Heart left ventricle (tissue), 16 donors: ENCODE results near the gene RPL34. TPM values are rescaled to one million over a fixed set of nuclear protein-coding genes. Genes with fewer than 3 reads are reported as not detected.

ENCODE experiments used
- ATAC-seq, 4 donors: fragments of 200-7000 bp; cut with Tn5 transposase; one replicate each; pipeline ENCODE4 v1.9.1; 2020 to 2022; ENCODE audit warnings: moderate library complexity in 4 of 4, mild to moderate bottlenecking in 3 of 4, moderate number of reproducible peaks in 1 of 4
- DNase-seq, 5 donors: peaks; one replicate each; pipeline ENCODE4 v3.0.0-alpha.2; 2020
- H3K27ac ChIP-seq, 12 donors: fragments of 200-600 bp; sonication (generic) in 4 of 12; one replicate each; pipeline versions ENCODE4 v1.5.0 to v1.8.0; 2016 to 2022; ENCODE audit warnings: mild to moderate bottlenecking in 2 of 12
- H3K27me3 ChIP-seq, 9 donors: fragments of 200-600 bp; sonication (generic) in 2 of 9; one replicate each; pipeline versions ENCODE4 v1.5.1 to v1.8.0; 2016 to 2022; ENCODE audit warnings: mild to moderate bottlenecking in 3 of 9
- H3K36me3 ChIP-seq, 9 donors: fragments of 200-600 bp; sonication (generic) in 2 of 9; one replicate each; pipeline versions ENCODE4 v1.5.0 to v1.8.0; 2018 to 2022; ENCODE audit warnings: mild to moderate bottlenecking in 2 of 9
- H3K4me1 ChIP-seq, 12 donors: fragments of 200-600 bp; sonication (generic) in 4 of 12; one replicate each; pipeline versions ENCODE4 v1.5.0 to v1.8.0; 2016 to 2022; ENCODE audit warnings: mild to moderate bottlenecking in 3 of 12
- H3K4me3 ChIP-seq, 12 donors: fragments of 200-600 bp; sonication (generic) in 4 of 12; one replicate each; pipeline versions ENCODE4 v1.5.0 to v1.8.0; 2017 to 2022; ENCODE audit warnings: mild to moderate bottlenecking in 9 of 12, moderate library complexity in 4 of 12
- H3K9me3 ChIP-seq, 12 donors: fragments of 200-600 bp; sonication (generic) in 4 of 12; one replicate each; pipeline versions ENCODE4 v1.5.0 to v1.8.0; 2016 to 2022; ENCODE audit warnings: mild to moderate bottlenecking in 1 of 12
- CTCF ChIP-seq, 12 donors: fragments of 200-600 bp; sonication (generic) in 4 of 12; IDR thresholded peaks; one replicate each; pipeline versions ENCODE4 v1.5.0 to v1.8.0; 2018 to 2022; ENCODE audit warnings: antibody characterized with exemption in 12 of 12, mild to moderate bottlenecking in 5 of 12
- POLR2A ChIP-seq, 2 donors: fragments of 450-650 bp; IDR thresholded peaks; one replicate each; pipeline ENCODE4 v1.6.1; 2017; ENCODE audit warnings: antibody characterized with exemption in 2 of 2, mild to moderate bottlenecking in 2 of 2, moderate library complexity in 2 of 2
- WGBS, 4 donors: extraction: QIAGEN DNeasy Blood & Tissue Kit in 2 of 4; methylation state at CpG; one replicate each; pipeline versions ENCODE4 v1.1.5 to v1.1.7; 2013 to 2018; 5-methylcytosine and 5-hydroxymethylcytosine counted together
- intact Hi-C, 10 donors: fragments of 100-400 bp; cut with DNase I; formaldehyde crosslinking; loops; one replicate each; pipeline versions ENCODE4 v1.11.1 to v1.14.2; 2022
- polyA plus RNA-seq, 2 donors: library from polyadenylated mRNA; stranded (reverse); fragments of 200-250 nt; gene quantifications; one replicate each; pipeline ENCODE4 v1.2.3, GENCODE V29; 2013
- total RNA-seq, 9 donors: library from RNA; depleted of rRNA in 2 of 9; stranded (reverse); fragments of >200 nt in 2 of 9; fragmentation: NEBNext Ultra II Directional in 3 of 9; extraction: Animal tissue kit (Norgen Biotek cat#: 25700) in 3 of 9; gene quantifications; one replicate each; pipeline versions ENCODE4 v1.1.0 to v1.2.4, GENCODE V29; 2016 to 2023
- donor health status: ischemic (EF 13 %, LVEDD 7.1; RV severe dilation, severe dysfunction).
- donor health status: healthy with polysubstance abuse.
- donor health status: DM: no; HTN: yes; CAD: no.
- donor health status: DM: no; HTN: no; CAD: no.
- donor health status: ischemic (EF 25% LVEDD 6.9; RV normal size, moderate dysfunction).
- donor health status: ischemic (EF 25% LVEDD 5.7; RV mildly dilated, moderate dysfunction).
- donor health status: healthy.
- donor health status: DM: yes; HTN: yes; CAD: no.
- donor health status: ischemic (EF 35%, LVEDD 5.7; RV mildly dilated, moderate dysfunction).
- donor health status: nonischemic (EF 11% LVEDD 7.7; RV severe dilation, severe dysfunction).
- donor health status: DM: yes; HTN: yes; CAD: no.
- donor health status: PGD.
- donor health status: ischemic (EF 29% LVEDD 5.4; RV normal size, mild dysfunction).
- donor health status: nonischemic (EF 23%, LVEDD 6.1; RV moderate dilation, normal function).

RPL34 gene
- total and polyA plus RNA-seq, 11 donors: 334 to 2,969 (median 759) TPM

- intact Hi-C loops: loop anchor here in 1 of 10 donors (5.0 kb wide), 1 partner anchor 1194 kb away; the partner anchor contains the start of gene GAR1
- H3K36me3 ChIP-seq: peaks cover 0 to 66% (median 61%) of the 10 kb centered on the region in 9 donors
- no peak overlapping the region for H3K27ac ChIP-seq
- no peak overlapping the region for H3K4me3 ChIP-seq
- H3K9me3 ChIP-seq: no peaks in the 10 kb centered on the region
- DNase-seq (no peak), ATAC-seq (no peak)
- H3K4me1 ChIP-seq: peaks cover 0 to 46% (median 20%) of the 10 kb centered on the region in 12 donors
- no peak for TF ChIP-seq POLR2A (IDR thresholded peaks at IDR 0.05)
- TF ChIP-seq CTCF (IDR thresholded peaks at IDR 0.05): no peak
- WGBS, 4 donors: 93 to 96% (median 95%) methylated on average over 5 of the region's 5 CpGs
- no peaks in the 10 kb centered on the region for H3K27me3 ChIP-seq
These were observed 2.5 kb downstream of the RPL34 start for GRCh38 chr4:108622828-108623227.

GRCh38 chr4:108624263-108625056, 4.1 kb downstream of the RPL34 start:
- intact Hi-C loops: loop anchor here in 1 of 10 donors (5.0 kb wide), 1 partner anchor 1193 kb away; the partner anchor contains the start of gene GAR1
- peaks cover 0 to 82% (median 77%) of the 10 kb centered on the region in 9 donors for H3K36me3 ChIP-seq

DNA sequence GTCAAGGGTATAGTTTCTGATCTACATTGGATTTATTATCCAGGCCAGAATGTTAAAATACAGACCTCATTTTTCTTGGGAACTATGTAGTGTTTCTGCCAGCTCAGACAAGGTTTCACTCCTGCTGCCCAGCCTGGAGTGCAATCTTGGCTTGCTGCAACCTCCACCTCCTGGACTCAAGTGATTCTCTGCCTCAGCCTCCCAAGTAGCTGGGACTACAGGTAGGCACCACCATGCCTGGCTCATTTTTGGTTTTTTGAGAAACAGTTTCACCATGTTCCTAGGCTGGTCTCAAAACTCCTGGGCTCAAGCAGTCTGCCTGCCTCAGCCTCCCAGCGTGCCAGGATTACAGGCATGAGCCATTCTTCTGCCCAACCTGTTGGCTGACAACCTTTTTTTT, 5.7 kb downstream of the RPL34 start:
- Histone ChIP-seq H3K36me3 (peaks cover 0 to 98% (median 93%) of the 10 kb centered on the region in 9 donors), H3K9me3 (no peaks in the 10 kb centered on the region), H3K27ac (no peak overlapping the region), H3K4me1 (peaks cover 0 to 32% (median 13%) of the 10 kb centered on the region in 12 donors), H3K4me3 (no peak overlapping the region), H3K27me3 (no peaks in the 10 kb centered on the region)
- ATAC-seq: no peak
- 96 to 100% (median 96%) methylated on average over 1 of the region's 1 CpG for WGBS, 4 donors
- intact Hi-C loops: no loop called here
- DNase-seq: no peak
- TF ChIP-seq CTCF (IDR thresholded peaks at IDR 0.05) (no peak), POLR2A (IDR thresholded peaks at IDR 0.05) (no peak)

More at GRCh38 chr4:108624263-108625056, 4.1 kb downstream of the RPL34 start:
- Histone ChIP-seq H3K27ac (no peak overlapping the region), H3K4me3 (no peak overlapping the region), H3K9me3 (no peaks in the 10 kb centered on the region), H3K27me3 (no peaks in the 10 kb centered on the region), H3K4me1 (peaks cover 0 to 39% (median 18%) of the 10 kb centered on the region in 12 donors)
- TF ChIP-seq CTCF (IDR thresholded peaks at IDR 0.05) (no peak), POLR2A (IDR thresholded peaks at IDR 0.05) (no peak)
- DNase-seq (no peak), ATAC-seq (no peak)
- WGBS, 4 donors: 63 to 76% (median 70%) methylated on average over 2 of the region's 2 CpGs

DNA sequence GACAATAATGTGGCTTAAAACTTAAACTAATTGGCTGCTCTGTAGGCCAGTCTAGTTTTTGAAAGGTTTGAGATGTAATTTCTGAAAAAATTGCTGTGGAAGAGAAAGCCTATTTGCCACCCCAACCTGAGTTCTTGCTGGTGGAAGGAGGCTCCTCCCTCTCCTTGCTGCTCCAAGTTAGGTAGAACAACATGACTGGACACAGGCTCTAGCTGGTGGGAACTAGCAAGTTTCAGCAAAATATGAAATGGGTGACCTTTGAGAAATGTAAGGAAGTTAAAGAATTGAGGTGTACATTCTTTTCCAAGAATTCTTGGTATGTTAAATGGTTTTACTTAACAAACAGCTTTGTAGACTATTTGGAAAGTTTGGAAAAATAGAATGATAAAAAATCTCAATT, 8.0 kb downstream of the RPL34 start:
- no peak for DNase-seq
- ATAC-seq: no peak
- Histone ChIP-seq H3K9me3 (no peaks in the 10 kb centered on the region), H3K27me3 (no peaks in the 10 kb centered on the region), H3K4me1 (peaks cover 0 to 9% (median 0%) of the 10 kb centered on the region in 12 donors), H3K4me3 (no peak overlapping the region), H3K27ac (no peak overlapping the region), H3K36me3 (peaks cover 0 to 100% (median 98%) of the 10 kb centered on the region in 9 donors)
- intact Hi-C loops: no loop called here
- no peak for TF ChIP-seq CTCF (IDR thresholded peaks at IDR 0.05)
- TF ChIP-seq POLR2A (IDR thresholded peaks at IDR 0.05): no peak
